Gastroesophageal sphincter (tissue), 3 donors: Measurements from ENCODE around the gene SH3GL3.

ENCODE experiments used
- EP300 ChIP-seq: sonication (generic); formaldehyde crosslinking; IDR thresholded peaks from one replicate; pipeline ENCODE4 v1.6.1; 2017; ENCODE audit warnings: antibody characterized with exemption, mild to moderate bottlenecking
- POLR2A ChIP-seq, 2 donors: fragments of 450-650 bp; IDR thresholded peaks; one replicate each; pipeline ENCODE4 v1.6.1; 2017; ENCODE audit warnings: antibody characterized with exemption in 2 of 2, mild to moderate bottlenecking in 2 of 2, moderate library complexity in 1 of 2
- POLR2AphosphoS5 ChIP-seq: sonication (generic); formaldehyde crosslinking; IDR thresholded peaks from one replicate; pipeline ENCODE4 v1.6.1; 2017; ENCODE audit warnings: antibody characterized with exemption
- TF ChIP-seq, protein P1 (sequence below), 4 experiments: fragments of 200-600 bp in 2 of 4; fragments of 450-650 bp in 2 of 4; sonication (generic) in 1 of 4; IDR thresholded peaks; one replicate each; pipeline ENCODE4 v1.5.1; 2017 to 2019; ENCODE audit warnings: antibody characterized with exemption in 4 of 4, mild to moderate bottlenecking in 2 of 4, moderate library complexity in 2 of 4

DNA sequence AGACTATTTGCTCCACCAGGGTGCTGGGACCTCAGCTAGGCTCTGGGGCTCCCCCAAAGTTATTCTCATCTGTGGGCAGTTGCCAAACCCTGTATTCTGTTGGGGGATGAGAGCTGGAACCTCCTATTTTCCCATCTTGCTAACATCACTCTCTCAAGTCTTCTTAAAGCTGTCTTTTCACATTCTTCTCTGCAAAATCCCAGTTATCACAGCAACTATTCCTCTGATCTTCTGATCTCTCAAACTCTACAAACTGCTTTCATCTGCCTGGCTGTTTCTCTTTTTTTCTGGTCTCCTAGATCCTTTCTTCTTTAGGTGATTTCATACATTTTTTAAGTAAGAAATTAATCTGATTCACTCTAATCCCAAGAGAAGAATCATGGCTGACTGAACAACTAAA is 196.1 kb downstream of the SH3GL3 start:
- TF ChIP-seq, protein P1, sequence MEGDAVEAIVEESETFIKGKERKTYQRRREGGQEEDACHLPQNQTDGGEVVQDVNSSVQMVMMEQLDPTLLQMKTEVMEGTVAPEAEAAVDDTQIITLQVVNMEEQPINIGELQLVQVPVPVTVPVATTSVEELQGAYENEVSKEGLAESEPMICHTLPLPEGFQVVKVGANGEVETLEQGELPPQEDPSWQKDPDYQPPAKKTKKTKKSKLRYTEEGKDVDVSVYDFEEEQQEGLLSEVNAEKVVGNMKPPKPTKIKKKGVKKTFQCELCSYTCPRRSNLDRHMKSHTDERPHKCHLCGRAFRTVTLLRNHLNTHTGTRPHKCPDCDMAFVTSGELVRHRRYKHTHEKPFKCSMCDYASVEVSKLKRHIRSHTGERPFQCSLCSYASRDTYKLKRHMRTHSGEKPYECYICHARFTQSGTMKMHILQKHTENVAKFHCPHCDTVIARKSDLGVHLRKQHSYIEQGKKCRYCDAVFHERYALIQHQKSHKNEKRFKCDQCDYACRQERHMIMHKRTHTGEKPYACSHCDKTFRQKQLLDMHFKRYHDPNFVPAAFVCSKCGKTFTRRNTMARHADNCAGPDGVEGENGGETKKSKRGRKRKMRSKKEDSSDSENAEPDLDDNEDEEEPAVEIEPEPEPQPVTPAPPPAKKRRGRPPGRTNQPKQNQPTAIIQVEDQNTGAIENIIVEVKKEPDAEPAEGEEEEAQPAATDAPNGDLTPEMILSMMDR (IDR thresholded peaks at IDR 0.05): no peak
- TF ChIP-seq POLR2A (IDR thresholded peaks at IDR 0.05) (no peak), EP300 (no peak), POLR2AphosphoS5 (no peak)
